ENCODE results near the gene PIK3C3.

PIK3C3 gene

DNA sequence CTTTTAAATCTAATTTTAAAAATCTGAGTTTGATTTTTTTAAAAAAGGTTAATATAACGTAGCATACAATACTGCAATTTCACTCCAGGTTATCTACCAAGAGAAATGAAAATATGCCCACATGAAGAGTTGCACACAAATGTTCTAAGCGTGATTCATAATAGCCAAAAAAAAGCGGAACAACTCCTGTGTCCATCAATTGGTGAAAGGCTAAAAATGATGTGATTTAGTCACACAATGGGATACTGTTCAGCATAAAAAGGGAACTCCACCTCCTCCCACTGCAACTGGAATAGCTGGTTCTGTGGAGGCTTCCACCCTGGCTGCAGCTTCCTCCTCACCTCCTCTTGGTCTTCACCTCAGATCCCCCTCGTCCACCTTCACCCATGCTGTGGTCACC, 132.8 kb downstream of the PIK3C3 start:
- TF ChIP-seq NFIC (IDR thresholded peaks at IDR 0.05) = no peak
- no peak for TF ChIP-seq EP300 (IDR thresholded peaks at IDR 0.05; ENCODE audit: borderline replicate concordance)

DNA sequence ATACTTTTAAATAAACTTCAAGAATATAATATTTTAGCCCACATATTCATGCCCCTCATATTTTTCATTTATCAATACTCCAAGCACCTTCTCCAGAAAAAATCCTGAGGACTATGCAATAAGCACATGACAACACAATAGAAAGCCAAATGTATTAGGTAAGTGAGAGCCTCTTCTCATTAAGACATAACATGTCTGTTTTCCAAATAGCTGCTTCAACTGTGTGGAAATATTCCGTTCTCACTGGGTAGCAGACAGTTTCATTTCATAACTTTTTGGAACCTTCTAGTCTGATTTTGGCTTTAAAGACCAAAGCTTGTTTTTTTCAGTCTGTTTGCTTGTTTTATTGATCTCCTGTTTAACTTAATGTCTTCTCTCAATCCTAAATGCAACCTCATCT, 137.8 kb downstream of the PIK3C3 start:
- TF ChIP-seq, protein P1, sequence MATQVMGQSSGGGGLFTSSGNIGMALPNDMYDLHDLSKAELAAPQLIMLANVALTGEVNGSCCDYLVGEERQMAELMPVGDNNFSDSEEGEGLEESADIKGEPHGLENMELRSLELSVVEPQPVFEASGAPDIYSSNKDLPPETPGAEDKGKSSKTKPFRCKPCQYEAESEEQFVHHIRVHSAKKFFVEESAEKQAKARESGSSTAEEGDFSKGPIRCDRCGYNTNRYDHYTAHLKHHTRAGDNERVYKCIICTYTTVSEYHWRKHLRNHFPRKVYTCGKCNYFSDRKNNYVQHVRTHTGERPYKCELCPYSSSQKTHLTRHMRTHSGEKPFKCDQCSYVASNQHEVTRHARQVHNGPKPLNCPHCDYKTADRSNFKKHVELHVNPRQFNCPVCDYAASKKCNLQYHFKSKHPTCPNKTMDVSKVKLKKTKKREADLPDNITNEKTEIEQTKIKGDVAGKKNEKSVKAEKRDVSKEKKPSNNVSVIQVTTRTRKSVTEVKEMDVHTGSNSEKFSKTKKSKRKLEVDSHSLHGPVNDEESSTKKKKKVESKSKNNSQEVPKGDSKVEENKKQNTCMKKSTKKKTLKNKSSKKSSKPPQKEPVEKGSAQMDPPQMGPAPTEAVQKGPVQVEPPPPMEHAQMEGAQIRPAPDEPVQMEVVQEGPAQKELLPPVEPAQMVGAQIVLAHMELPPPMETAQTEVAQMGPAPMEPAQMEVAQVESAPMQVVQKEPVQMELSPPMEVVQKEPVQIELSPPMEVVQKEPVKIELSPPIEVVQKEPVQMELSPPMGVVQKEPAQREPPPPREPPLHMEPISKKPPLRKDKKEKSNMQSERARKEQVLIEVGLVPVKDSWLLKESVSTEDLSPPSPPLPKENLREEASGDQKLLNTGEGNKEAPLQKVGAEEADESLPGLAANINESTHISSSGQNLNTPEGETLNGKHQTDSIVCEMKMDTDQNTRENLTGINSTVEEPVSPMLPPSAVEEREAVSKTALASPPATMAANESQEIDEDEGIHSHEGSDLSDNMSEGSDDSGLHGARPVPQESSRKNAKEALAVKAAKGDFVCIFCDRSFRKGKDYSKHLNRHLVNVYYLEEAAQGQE (IDR thresholded peaks at IDR 0.05; ENCODE audit: low read depth) = no peak
- no peak for TF ChIP-seq EP300 (IDR thresholded peaks at IDR 0.05; ENCODE audit: borderline replicate concordance)
- TF ChIP-seq, protein P2, sequence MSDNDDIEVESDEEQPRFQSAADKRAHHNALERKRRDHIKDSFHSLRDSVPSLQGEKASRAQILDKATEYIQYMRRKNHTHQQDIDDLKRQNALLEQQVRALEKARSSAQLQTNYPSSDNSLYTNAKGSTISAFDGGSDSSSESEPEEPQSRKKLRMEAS (IDR thresholded peaks at IDR 0.05) = no peak
- no peak for TF ChIP-seq CREB1 (IDR thresholded peaks at IDR 0.05; ENCODE audit: low read depth)
- no peak for TF ChIP-seq TEAD4 (IDR thresholded peaks at IDR 0.05)
- TF ChIP-seq EGR1 (IDR thresholded peaks at IDR 0.05) = no peak
- no peak for TF ChIP-seq RAD21 (IDR thresholded peaks at IDR 0.05; ENCODE audit: low read depth)
- no peak for TF ChIP-seq FOXM1 (IDR thresholded peaks at IDR 0.05; ENCODE audit: borderline replicate concordance, low read depth)
- TF ChIP-seq ZBTB7A (IDR thresholded peaks at IDR 0.05; ENCODE audit: low read depth) = no peak
- TF ChIP-seq, protein P3, sequence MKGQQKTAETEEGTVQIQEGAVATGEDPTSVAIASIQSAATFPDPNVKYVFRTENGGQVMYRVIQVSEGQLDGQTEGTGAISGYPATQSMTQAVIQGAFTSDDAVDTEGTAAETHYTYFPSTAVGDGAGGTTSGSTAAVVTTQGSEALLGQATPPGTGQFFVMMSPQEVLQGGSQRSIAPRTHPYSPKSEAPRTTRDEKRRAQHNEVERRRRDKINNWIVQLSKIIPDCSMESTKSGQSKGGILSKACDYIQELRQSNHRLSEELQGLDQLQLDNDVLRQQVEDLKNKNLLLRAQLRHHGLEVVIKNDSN (IDR thresholded peaks at IDR 0.05) = no peak
- no peak for TF ChIP-seq TCF12 (IDR thresholded peaks at IDR 0.05; ENCODE audit: low read depth)
- TF ChIP-seq YY1 (IDR thresholded peaks at IDR 0.05; ENCODE audit: low read depth) = no peak
- TF ChIP-seq TAF1 (IDR thresholded peaks at IDR 0.05; ENCODE audit: low read depth) = no peak
- TF ChIP-seq NFIC (IDR thresholded peaks at IDR 0.05) = no peak
- TF ChIP-seq CEBPB (IDR thresholded peaks at IDR 0.05) = no peak

DNA sequence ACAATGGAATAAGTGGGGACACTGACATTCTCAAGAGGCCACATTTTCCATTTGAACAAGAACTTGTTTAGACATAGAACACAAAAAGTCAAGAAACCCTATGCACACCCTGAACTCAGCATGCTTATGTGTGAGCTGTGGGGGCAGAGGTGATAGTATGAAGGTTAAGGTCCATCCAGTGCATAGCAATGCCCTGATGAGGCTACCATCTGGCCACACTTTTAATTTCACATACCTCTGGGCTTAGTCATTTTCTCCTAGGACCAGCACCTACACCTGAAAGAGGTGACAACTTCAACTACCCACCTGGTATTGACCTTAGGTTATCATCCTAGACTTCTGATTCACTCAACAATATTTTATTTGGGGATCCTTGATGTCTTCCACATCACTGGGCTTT, 139.8 kb downstream of the PIK3C3 start:
- TF ChIP-seq RAD21 (IDR thresholded peaks at IDR 0.05; ENCODE audit: low read depth) (no peak), CREB1 (IDR thresholded peaks at IDR 0.05; ENCODE audit: low read depth) (no peak), NFIC (IDR thresholded peaks at IDR 0.05) (no peak)

DNA sequence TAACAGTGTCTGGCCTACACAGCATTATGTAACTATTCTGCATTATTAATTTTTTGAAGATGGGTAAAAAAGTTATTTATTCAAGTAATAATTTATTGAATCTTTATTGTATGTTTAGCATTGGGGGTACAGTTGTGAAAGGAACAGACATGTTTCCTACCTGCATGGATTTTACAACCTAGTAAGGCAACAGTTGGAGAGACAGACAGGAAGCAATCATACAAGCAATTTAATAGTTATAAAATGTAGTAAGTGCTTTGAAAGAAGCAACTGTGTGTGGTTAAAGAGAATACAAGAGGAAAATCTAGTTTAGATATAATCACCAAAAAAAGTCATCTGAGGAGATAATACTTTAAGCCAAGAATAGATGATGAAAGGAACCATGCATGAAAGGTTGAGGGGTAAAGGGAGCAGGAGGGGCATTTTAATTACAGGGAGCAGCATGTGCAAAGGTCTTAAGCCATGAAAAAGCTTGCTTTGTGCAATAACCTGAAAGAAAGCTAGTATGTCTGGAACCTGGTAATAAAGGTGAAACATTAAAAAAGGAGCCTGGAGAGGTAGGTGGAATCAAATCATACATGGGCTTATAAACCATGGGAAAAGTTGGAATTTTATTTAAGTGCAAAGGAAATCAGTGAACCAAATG, 140.8 kb downstream of the PIK3C3 start:
- TF ChIP-seq CEBPB (IDR thresholded peaks at IDR 0.05) (no peak), TAF1 (IDR thresholded peaks at IDR 0.05; ENCODE audit: low read depth) (no peak), TCF12 (IDR thresholded peaks at IDR 0.05; ENCODE audit: low read depth) (no peak), ZBTB7A (IDR thresholded peaks at IDR 0.05; ENCODE audit: low read depth) (no peak), YY1 (IDR thresholded peaks at IDR 0.05; ENCODE audit: low read depth) (no peak), EGR1 (IDR thresholded peaks at IDR 0.05) (no peak)
- TF ChIP-seq, protein P3 (IDR thresholded peaks at IDR 0.05) = no peak

DNA sequence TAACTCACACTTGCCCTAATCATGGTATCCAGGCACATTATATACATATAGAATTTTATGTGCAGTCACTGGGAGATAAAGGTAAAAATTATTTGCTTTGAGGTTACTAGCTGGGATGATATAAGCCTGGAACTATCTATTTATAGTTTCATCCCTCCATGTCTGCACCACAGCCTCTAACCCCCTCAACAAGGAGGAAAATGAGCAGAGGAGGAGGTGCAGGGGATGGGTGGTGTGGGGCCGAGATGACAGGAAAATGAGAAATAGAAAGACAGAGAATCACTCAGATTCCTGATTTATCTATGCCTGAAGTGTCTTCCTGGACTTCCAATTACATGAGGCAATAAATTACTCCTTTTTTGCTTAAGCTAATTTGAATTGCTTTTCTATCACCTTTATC, 145.2 kb downstream of the PIK3C3 start:
- TF ChIP-seq RAD21 (IDR thresholded peaks at IDR 0.05; ENCODE audit: low read depth) (no peak), CEBPB (IDR thresholded peaks at IDR 0.05) (no peak), ZBTB7A (IDR thresholded peaks at IDR 0.05; ENCODE audit: low read depth) (no peak), EGR1 (IDR thresholded peaks at IDR 0.05) (no peak), TAF1 (IDR thresholded peaks at IDR 0.05; ENCODE audit: low read depth) (no peak), YY1 (IDR thresholded peaks at IDR 0.05; ENCODE audit: low read depth) (no peak), FOXM1 (IDR thresholded peaks at IDR 0.05; ENCODE audit: borderline replicate concordance, low read depth) (no peak), TEAD4 (IDR thresholded peaks at IDR 0.05) (no peak)
- TF ChIP-seq, protein P1 (IDR thresholded peaks at IDR 0.05; ENCODE audit: low read depth) = no peak
- TF ChIP-seq, protein P2 (IDR thresholded peaks at IDR 0.05) = no peak

DNA sequence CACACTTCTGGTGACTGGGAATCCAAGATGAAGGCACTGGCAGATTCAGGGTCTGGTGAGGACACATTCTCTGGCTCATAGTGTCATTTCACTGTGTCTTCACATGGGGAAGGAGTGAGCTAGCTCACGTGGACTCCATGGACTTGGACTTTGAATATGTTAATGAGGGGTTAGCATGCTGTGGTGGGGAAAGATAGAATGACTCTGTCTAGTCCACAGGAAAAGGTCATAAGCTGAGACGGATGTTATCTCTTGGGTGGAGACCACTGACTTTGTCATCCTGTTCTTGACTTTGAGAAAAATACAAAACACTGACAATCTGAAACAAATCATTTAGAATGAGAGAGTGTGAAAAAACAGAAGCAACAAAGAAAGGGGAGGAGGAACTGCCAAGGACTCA, 145.9 kb downstream of the PIK3C3 start:
- TF ChIP-seq, protein P3 (IDR thresholded peaks at IDR 0.05) = no peak
- TF ChIP-seq EP300 (IDR thresholded peaks at IDR 0.05; ENCODE audit: borderline replicate concordance) (no peak), TAF1 (IDR thresholded peaks at IDR 0.05; ENCODE audit: low read depth) (no peak), TEAD4 (IDR thresholded peaks at IDR 0.05) (no peak), NFIC (IDR thresholded peaks at IDR 0.05) (no peak), EGR1 (IDR thresholded peaks at IDR 0.05) (no peak), FOXM1 (IDR thresholded peaks at IDR 0.05; ENCODE audit: borderline replicate concordance, low read depth) (no peak), CEBPB (IDR thresholded peaks at IDR 0.05) (no peak)
- TF ChIP-seq, protein P1 (IDR thresholded peaks at IDR 0.05; ENCODE audit: low read depth) = no peak
- TF ChIP-seq, protein P2 (IDR thresholded peaks at IDR 0.05) = no peak
